BLaER1 (cell line): ENCODE results near the gene PGRMC2.

Experiments used
- H3K27ac ChIP-seq: shearing (Covaris generic); formaldehyde crosslinking; 2 replicates; pipeline ENCODE4 v1.8.1; 2022
- H3K27me3 ChIP-seq: shearing (Covaris generic); formaldehyde crosslinking; 2 replicates; pipeline ENCODE4 v1.8.1; 2022
- H3K36me3 ChIP-seq: shearing (Covaris generic); formaldehyde crosslinking; 2 replicates; pipeline ENCODE4 v1.8.1; 2022
- H3K4me1 ChIP-seq: shearing (Covaris generic); formaldehyde crosslinking; 2 replicates; pipeline ENCODE4 v1.8.1; 2022
- H3K4me2 ChIP-seq: shearing (Covaris generic); formaldehyde crosslinking; 2 replicates; pipeline ENCODE4 v1.8.1; 2022
- H3K4me3 ChIP-seq: shearing (Covaris generic); formaldehyde crosslinking; 2 replicates; pipeline ENCODE4 v1.8.1; 2022
- H3K9ac ChIP-seq: shearing (Covaris generic); formaldehyde crosslinking; 2 replicates; pipeline ENCODE4 v1.8.1; 2022
- H3K9me3 ChIP-seq: shearing (Covaris generic); formaldehyde crosslinking; 2 replicates; pipeline ENCODE4 v1.8.1; 2022
- H4K20me1 ChIP-seq: shearing (Covaris generic); formaldehyde crosslinking; 2 replicates; pipeline ENCODE4 v1.8.1; 2022
- Cebpa-rat ChIP-seq: shearing (Covaris generic); IDR thresholded peaks from 2 replicates; pipeline ENCODE4 v1.8.1; 2022

PGRMC2 gene

DNA sequence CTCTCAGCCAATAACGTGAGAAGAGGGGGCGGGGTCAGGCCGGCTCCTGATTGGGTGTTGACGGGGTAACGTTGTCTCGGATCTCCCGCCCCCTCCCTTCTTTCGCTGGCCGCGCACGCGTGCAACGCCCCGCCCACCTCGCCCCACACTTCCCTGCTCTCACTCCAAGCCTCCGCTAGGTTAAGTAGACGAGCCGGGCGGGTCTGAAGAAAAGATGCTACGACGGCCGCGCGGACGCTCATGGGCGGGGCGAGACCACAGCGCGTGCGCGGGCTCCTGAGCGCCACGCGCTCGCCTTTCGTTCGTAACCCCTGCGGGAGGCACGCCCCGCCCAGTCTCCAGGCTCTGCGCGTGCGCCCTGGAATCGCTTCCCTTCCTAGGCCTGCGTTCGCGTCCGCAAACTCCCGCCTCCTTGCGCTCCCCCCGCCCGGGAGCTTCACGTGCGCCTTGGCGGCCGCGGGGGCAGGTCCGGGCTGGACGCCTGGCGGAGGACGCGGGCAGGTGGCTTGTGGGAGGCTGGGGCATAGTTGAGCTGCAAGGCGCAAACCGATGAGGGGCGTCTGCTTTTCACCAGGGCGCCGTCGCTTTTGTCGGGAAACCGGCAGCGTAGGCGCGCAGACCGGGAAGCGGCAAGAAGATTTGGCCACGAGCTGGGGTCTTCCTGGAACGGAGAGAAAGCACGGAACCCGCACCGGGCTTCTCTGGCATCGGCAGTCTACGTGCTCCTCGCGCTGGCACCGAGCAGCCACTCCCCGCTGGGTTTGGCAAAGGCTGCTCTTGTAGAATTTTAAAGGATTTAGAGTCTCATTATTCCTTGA lies 467 bp upstream of the PGRMC2 start:
- no peak for TF ChIP-seq Cebpa-rat
- H3K4me1 ChIP-seq: peaks cover 26% of the 10 kb centered on the region
- peak overlapping the region; percentile 82 for H3K4me2 ChIP-seq
- peaks cover 13% of the 10 kb centered on the region for H3K36me3 ChIP-seq
- H3K9me3 ChIP-seq: peaks cover 12% of the 10 kb centered on the region; the same call in 1 of the 2 replicates
- no peaks in the 10 kb centered on the region for H3K27me3 ChIP-seq
- peak overlapping the region; percentile 80 for H3K4me3 ChIP-seq
- peak overlapping the region; percentile 85 for H3K9ac ChIP-seq
- H3K27ac ChIP-seq: peak overlapping the region; percentile 87
- peaks cover 27% of the 10 kb centered on the region for H4K20me1 ChIP-seq

DNA sequence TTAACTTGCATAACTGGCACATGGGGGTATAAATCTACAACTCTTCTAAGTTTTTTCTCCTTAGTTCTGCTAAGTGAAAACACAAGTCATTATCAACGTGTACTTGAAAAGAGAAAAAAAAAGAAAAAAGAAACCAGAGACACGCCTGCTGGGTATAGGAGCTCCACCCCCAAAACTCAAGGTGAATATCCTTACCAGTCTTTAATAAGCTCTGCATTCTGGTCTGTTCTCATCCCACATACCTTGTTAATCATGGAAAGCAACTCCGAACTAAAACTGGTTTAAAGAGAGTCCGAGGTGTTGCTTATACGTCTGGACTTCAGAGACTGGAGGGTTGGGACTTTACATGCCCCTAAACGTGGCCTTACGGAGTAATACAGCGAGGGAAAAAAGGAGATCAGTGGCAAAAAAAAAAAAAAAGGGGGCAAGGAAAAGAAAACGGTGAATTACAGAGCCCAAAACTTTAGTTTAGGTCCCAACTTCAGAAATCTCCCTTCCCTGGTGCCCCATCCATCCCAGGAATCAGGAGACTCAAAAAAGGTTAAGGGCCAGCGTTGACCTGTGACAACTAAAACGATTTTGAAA lies 1.0 kb downstream of the PGRMC2 start:
- H3K27me3 ChIP-seq: no peaks in the 10 kb centered on the region
- peak overlapping the region; percentile 82 for H3K4me2 ChIP-seq
- H4K20me1 ChIP-seq: peaks cover 37% of the 10 kb centered on the region
- H3K9me3 ChIP-seq: peaks cover 12% of the 10 kb centered on the region; the same call in 1 of the 2 replicates
- peak overlapping the region; percentile 71 for H3K27ac ChIP-seq
- peaks cover 23% of the 10 kb centered on the region for H3K36me3 ChIP-seq
- no peak for TF ChIP-seq Cebpa-rat
- H3K4me1 ChIP-seq: peaks cover 26% of the 10 kb centered on the region
- peak overlapping the region; percentile 83 for H3K9ac ChIP-seq
- peak overlapping the region; percentile 80 for H3K4me3 ChIP-seq

DNA sequence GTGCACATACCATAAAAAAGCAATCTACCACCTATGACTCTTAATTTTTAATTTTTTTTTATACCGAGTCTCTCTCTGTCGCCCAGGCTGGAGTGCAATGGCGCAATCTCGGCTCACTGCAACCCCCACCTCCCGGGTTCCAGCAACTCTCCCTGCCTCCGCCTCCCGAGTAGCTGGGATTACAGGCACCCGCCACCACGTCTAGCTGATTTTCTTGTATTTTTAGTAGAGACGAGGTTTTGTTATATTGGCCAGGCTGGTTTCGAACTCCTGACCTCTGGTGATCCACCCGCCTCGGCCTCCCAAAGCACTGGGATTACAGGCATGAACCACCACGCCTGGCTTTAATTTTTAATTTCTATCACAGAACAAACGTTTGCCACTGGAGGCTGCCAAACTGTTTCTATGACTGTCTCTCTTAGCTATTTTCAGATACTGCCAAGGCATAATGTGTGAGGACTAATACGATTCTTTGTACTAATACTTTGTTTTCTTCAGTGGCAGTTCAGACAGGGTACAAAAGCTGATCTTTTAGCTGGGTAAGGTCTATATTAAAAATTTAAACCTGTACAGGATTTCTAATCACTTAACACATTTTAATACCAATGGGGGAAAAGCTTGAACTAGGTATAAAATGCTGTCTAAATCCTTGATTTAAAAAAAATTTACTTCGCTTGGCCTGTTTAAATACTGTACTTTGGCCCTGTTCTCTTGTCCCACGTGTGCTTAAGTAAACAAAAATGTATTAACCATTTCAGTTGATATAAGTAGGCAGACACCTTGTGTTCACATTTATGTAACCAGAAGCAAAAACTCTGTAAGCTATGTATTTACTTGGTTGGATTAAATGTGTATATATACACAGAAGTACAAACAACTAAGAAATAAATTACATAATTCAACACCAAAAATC lies 2.3 kb downstream of the PGRMC2 start:
- Histone ChIP-seq H4K20me1 (peaks cover 37% of the 10 kb centered on the region), H3K4me2 (peak overlapping the region; percentile 82), H3K9me3 (peaks cover 17% of the 10 kb centered on the region; the same call in 1 of the 2 replicates), H3K9ac (peak overlapping the region; percentile 83), H3K27ac (no peak overlapping the region), H3K27me3 (no peaks in the 10 kb centered on the region), H3K4me3 (peak overlapping the region; percentile 80), H3K4me1 (peaks cover 26% of the 10 kb centered on the region), H3K36me3 (peaks cover 34% of the 10 kb centered on the region)
- no peak for TF ChIP-seq Cebpa-rat

DNA sequence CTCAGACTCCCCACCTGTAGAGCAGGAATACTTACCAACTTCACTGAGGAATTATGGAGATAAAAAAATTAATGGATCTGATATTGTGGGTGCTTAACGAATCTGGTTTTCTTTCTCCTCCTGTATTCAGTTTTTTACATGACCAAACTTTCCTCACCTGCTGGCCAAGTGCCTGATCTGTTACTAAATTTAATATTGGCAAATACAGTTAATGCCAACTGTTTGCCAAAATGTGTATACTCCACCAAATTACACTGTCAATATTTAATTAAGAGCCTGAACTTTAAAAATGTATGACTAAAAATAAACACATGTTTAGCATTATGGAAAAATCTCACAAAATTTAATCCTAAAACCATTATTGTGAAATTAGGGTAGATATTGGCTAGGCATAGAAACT lies 3.3 kb downstream of the PGRMC2 start:
- no peak overlapping the region for H3K27ac ChIP-seq
- peaks cover 44% of the 10 kb centered on the region for H3K36me3 ChIP-seq
- H3K27me3 ChIP-seq: no peaks in the 10 kb centered on the region
- peaks cover 24% of the 10 kb centered on the region; the same call in 1 of the 2 replicates for H3K9me3 ChIP-seq
- no peak overlapping the region for H3K4me2 ChIP-seq
- no peak for TF ChIP-seq Cebpa-rat
- peaks cover 21% of the 10 kb centered on the region for H3K4me1 ChIP-seq
- no peak overlapping the region for H3K4me3 ChIP-seq
- H4K20me1 ChIP-seq: peaks cover 37% of the 10 kb centered on the region
- H3K9ac ChIP-seq: no peak overlapping the region

DNA sequence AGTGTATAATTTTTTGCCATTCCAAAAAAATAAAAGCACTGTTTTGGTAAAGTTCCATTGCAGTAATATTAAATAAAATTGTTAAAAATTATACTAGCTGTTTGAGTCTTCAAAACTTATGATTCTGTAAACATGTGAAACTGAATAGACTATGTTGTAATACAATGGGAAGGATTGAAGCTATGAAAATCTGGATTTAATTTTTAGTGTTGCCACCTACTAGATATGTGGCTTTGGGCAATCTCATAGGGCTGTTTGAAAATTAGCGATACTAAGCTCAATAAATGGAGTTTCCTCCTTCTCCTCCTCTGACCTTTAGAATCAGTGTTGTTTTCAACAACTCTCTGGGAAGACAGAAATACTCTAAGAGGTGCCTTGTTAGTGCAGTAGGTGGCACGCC lies 4.5 kb downstream of the PGRMC2 start:
- H3K27me3 ChIP-seq: no peaks in the 10 kb centered on the region
- TF ChIP-seq Cebpa-rat: no peak
- H3K4me2 ChIP-seq: no peak overlapping the region
- H3K4me1 ChIP-seq: peaks cover 15% of the 10 kb centered on the region
- H3K36me3 ChIP-seq: peaks cover 55% of the 10 kb centered on the region
- H4K20me1 ChIP-seq: peaks cover 37% of the 10 kb centered on the region
- H3K9me3 ChIP-seq: peaks cover 36% of the 10 kb centered on the region
- no peak overlapping the region for H3K9ac ChIP-seq
- no peak overlapping the region for H3K4me3 ChIP-seq
- H3K27ac ChIP-seq: no peak overlapping the region

DNA sequence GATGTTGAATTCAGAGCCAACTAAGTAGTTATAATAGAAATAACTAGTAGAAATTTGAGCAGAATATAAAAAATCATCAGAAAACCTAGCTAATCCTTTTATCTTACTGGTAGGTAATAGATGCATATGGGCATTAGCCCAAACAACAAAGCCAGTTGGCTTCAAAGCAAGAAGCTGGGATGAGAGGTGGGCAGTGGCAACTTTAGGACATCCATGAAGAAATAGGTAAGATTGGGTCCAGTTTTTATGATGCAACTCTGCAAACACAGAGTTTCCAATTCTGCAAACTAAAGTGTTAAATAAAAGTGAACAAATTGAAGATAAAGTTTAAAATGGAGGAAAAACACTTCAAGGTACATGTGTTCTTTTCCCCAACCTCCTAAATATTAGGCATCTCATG lies 5.1 kb downstream of the PGRMC2 start:
- Histone ChIP-seq H4K20me1 (peaks cover 37% of the 10 kb centered on the region), H3K4me2 (no peak overlapping the region)

DNA sequence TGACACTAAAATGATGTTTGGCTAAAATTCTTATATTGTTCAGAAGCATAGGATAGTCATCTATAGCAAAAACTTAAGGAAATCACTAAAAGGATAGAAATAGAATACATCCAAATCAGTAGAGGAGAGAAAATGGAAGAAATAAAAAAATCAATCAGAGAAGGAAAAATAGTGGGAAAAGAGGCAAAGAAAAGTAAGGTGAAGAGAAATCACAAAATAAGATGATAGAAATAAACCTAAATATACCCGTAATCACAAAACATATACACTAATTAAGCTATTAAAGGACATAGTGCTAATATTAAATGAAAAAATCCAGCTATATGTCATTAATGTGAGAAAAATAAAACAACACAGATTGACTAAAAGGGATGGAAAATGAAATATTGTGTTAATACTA lies 6.3 kb downstream of the PGRMC2 start:
- Histone ChIP-seq H3K27ac (no peak overlapping the region), H3K9me3 (peaks cover 45% of the 10 kb centered on the region), H3K4me1 (peaks cover 15% of the 10 kb centered on the region), H3K9ac (no peak overlapping the region), H4K20me1 (peaks cover 30% of the 10 kb centered on the region), H3K36me3 (peaks cover 69% of the 10 kb centered on the region), H3K4me3 (no peak overlapping the region), H3K4me2 (no peak overlapping the region), H3K27me3 (no peaks in the 10 kb centered on the region)
- TF ChIP-seq Cebpa-rat: no peak

More for the DNA sequence above, 5.1 kb downstream of the PGRMC2 start:
- Histone ChIP-seq H3K4me1 (peaks cover 15% of the 10 kb centered on the region), H3K27me3 (no peaks in the 10 kb centered on the region), H3K9me3 (peaks cover 41% of the 10 kb centered on the region), H3K27ac (no peak overlapping the region), H3K4me3 (no peak overlapping the region), H3K36me3 (peaks cover 61% of the 10 kb centered on the region), H3K9ac (no peak overlapping the region)
- TF ChIP-seq Cebpa-rat: no peak

DNA sequence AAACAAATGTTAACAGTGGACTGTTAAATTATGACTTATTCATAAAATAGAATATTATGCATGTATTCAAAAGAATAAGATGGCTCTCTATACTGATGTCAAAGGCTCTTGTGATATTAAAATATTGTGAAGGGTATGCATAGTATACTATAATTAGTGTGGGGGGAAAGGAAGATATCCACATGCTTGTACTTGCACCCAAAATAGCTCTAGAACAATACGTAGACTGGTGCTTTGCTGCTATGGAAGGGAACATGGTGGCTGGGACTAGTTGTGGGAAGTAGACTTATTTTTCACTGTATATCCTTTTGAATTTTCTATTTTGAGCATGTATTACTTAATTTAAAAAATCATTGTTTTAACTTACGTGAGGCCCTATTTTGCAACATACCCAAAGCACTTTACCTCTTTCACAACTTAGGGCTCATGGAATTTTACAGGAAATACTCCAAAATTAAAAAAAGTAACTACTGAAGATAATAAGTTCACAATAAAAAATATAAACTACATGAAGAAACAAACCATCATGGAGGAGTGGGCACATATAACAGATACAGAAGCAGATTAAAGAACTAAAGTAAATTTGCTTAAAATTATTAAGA lies 7.9 kb downstream of the PGRMC2 start:
- H3K27ac ChIP-seq: no peak overlapping the region

DNA sequence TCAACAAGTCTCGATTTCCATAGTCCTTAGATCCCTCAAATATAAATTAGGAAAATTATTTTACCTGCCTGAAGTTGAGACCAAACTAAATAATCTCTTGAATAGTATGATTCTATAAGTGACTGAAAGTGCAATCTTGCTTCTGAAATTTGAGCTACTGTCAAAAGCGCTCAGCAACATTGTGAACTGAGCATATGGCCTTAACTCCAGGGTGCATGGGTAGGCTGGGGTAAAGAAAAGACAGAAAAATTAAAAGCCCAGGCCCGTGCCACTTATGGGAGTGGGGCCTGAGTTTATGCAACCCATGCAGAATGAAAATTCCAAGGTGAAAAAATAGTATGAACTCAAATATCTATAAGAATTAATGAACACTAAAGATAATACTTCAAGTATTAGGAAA lies 9.8 kb downstream of the PGRMC2 start:
- Histone ChIP-seq H3K36me3 (peaks cover 87% of the 10 kb centered on the region), H3K4me2 (no peak overlapping the region)
- TF ChIP-seq Cebpa-rat: no peak

More for the DNA sequence above, 7.9 kb downstream of the PGRMC2 start:
- no peak for TF ChIP-seq Cebpa-rat
- H3K36me3 ChIP-seq: peaks cover 85% of the 10 kb centered on the region
- H3K9ac ChIP-seq: no peak overlapping the region
- no peak overlapping the region for H3K4me2 ChIP-seq
- no peaks in the 10 kb centered on the region for H3K27me3 ChIP-seq
- H3K4me3 ChIP-seq: no peak overlapping the region
- H3K4me1 ChIP-seq: no peaks in the 10 kb centered on the region; the same call in 1 of the 2 replicates
- H3K9me3 ChIP-seq: peaks cover 53% of the 10 kb centered on the region
- peaks cover 21% of the 10 kb centered on the region; the same call in 1 of the 2 replicates for H4K20me1 ChIP-seq

More for the DNA sequence above, 9.8 kb downstream of the PGRMC2 start:
- H3K9me3 ChIP-seq: peaks cover 44% of the 10 kb centered on the region
- peaks cover 21% of the 10 kb centered on the region; the same call in 1 of the 2 replicates for H4K20me1 ChIP-seq
- H3K27me3 ChIP-seq: no peaks in the 10 kb centered on the region
- H3K27ac ChIP-seq: no peak overlapping the region
- H3K4me1 ChIP-seq: no peaks in the 10 kb centered on the region
- H3K9ac ChIP-seq: no peak overlapping the region
- no peak overlapping the region for H3K4me3 ChIP-seq
